ENCODE data around the gene SLC32A1.

DNA sequence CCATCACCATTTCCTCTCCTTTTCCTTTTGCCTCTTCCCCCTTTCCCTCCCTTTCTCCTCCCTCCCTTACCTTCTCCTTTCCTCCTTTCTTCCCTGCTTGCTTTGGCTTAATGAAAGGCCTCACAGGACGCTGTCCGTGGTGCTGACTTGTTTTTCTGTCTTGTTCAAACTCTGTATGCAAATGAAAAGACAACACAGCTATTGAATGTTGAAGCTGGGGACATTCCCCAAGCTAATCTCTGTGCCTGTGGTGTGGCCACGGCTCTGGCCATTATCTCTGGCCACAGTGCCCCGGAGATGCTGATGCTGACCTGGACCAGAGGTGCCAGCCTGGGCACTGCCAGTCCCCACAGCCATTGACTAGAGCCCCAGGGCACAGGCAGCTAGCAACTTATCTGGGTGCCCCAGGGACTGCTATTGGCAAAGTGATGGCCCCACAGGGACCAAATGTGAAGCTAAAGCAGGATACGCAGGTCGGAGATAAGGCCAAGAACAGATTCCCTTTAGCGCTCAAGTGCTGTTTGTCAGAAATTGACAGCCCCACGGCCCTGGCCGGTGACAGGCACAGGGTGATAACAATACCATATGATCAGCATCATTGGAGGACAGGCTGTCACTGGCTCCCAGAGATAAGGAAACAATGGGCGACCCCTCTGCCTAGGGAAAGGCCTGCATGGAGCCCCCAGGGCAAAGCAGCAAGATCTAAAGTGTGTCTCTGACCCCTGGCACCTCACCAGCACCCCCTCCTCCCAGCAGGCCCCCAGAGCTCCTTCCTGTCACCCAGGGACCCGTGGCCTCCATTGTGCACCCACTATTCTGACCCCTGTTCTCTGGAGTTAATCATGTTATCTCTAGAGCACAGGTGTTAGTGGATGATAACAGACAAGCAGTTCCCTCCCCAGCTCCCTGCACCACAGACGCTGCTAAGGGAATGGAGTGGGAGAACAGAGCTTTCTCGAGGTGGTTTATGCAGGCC lies 31.6 kb upstream of the SLC32A1 start:
- TF ChIP-seq EZH2 (IDR thresholded peaks at IDR 0.05; ENCODE audit: insufficient read depth, poor library complexity, severe bottlenecking) (no peak), EZH2phosphoT487 (IDR thresholded peaks at IDR 0.05; ENCODE audit: insufficient read depth, low read depth) (no peak)
